GM12872 (cell line): ENCODE measurements around the gene NUAK2.

Source experiments
- TF ChIP-seq, protein P1 (sequence below): IDR thresholded peaks from 3 replicates; pipeline ENCODE4 v1.5.1; 2011; ENCODE audit warnings: low read depth, mild to moderate bottlenecking, low read length, moderate library complexity; ENCODE audit not compliant: insufficient read depth

Gene NUAK2

DNA sequence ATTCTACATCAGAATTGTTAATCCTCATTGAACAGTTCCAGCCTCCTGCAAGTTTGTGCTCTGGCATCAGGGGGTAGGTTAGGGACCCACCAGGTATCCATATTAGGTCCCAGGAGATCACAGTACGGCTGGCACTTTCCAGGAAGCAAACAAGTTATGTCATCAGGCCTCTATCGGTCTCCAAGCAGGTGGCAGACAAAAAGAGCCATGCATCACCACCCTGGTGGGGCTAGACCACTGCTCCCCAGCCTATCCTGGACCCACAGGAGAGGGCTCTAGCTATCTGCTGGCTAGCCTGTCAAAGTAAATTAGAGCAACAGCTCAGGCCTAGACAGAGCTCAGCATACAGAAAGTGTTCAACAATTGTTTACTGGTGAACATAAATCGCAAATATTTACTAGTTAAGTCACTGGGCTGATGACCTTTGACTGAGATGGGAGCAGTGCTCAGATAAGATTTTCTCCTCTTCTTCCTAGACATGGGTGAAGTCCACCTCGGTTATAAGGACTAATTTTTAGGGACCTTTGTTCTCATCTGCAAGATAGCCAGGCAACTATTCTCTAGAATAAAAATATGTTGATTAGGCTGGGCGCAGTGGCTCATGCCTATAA, 6.4 kb downstream of the NUAK2 start:
- TF ChIP-seq, protein P1, sequence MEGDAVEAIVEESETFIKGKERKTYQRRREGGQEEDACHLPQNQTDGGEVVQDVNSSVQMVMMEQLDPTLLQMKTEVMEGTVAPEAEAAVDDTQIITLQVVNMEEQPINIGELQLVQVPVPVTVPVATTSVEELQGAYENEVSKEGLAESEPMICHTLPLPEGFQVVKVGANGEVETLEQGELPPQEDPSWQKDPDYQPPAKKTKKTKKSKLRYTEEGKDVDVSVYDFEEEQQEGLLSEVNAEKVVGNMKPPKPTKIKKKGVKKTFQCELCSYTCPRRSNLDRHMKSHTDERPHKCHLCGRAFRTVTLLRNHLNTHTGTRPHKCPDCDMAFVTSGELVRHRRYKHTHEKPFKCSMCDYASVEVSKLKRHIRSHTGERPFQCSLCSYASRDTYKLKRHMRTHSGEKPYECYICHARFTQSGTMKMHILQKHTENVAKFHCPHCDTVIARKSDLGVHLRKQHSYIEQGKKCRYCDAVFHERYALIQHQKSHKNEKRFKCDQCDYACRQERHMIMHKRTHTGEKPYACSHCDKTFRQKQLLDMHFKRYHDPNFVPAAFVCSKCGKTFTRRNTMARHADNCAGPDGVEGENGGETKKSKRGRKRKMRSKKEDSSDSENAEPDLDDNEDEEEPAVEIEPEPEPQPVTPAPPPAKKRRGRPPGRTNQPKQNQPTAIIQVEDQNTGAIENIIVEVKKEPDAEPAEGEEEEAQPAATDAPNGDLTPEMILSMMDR, result no peak

GRCh38 chr1:205313563-205314308, 7.8 kb downstream of the NUAK2 start:
- TF ChIP-seq, protein P1, result no peak

DNA sequence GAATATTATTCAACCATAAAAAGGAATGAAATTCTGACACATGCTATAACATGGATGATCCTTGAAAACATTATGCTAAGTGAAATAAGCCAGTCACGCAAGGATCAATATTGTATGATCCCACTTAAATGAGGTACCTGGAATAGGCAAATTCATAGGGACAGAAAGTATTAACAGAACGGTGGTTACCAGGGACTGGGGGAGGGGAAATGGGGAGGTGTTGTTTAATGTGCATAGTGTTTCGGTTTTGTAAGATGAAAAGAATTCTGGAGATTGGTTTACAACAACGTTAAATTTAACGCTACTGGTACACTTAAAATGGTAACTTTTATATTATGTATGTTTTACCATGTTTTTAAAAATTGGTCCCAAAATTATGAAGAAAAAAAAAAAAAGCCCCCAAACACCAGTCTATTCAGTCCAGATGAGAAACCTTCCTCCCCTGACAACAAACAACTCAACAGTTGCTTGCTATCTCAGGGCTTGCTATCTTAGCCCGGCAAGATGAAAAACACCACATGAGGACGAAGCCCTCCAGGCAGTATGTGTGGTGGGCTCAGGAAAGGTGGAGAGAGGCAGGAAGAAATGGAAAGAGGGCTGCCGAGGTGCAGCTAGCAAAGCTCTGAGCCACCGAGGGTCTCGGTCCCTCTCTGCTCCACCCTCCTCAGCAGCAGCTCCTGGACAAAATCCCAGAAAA, 8.5 kb downstream of the NUAK2 start:
- TF ChIP-seq, protein P1, result no peak

DNA sequence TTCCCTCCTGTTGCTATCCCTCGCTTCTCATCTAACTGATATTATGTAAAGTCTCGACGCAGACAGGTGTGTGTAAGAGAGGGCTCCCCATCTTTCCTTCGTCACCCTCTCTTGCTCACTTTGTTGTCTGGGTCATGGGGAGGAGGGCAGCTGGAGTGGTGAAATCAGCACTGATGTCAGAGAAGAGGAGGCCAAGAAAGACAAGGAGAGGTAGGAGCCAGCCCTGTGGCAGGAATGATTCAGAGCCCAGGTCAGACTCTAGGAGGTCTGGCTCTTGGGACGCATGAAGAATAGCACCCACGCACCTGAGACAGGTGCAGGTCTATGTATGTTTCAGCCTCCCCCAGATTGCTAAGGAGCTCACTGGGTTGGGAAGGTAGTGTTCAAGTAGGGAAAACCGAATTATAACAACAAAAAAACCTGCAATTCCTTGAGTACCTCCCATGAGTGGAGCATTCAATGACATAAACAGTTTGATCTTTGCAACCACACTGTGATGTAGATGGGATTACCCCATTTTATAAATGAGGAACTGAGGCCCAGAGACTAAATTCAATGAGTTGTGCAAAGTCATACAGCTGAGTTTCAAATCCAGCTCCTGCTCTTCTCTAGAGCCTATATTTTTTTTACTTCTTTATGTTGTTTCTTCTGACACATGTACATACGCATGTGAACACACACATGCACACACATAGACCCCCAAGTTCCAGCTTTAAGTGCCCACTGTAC, 10.4 kb downstream of the NUAK2 start:
- TF ChIP-seq, protein P1, result no peak

GRCh38 chr1:205309741-205310140, 11.8 kb downstream of the NUAK2 start:
- TF ChIP-seq, protein P1, result no peak

- TF ChIP-seq, protein P1, result no peak
Observed at GRCh38 chr1:205306929-205307566, 14.5 kb downstream of the NUAK2 start.
